Right lobe of liver (tissue), 4 donors: ENCODE data around the gene SH3GL2.

Experiments used
- CTCF ChIP-seq, 4 donors: fragments of 200-600 bp in 3 of 4; fragments of 450-650 bp in 1 of 4; IDR thresholded peaks; one replicate each; pipeline versions ENCODE4 v1.5.1 to v1.8.0; 2016 to 2022; ENCODE audit warnings: antibody characterized with exemption in 4 of 4, mild to moderate bottlenecking in 2 of 4
- POLR2A ChIP-seq: fragments of 450-650 bp; IDR thresholded peaks from one replicate; pipeline ENCODE4 v1.6.1; 2017; ENCODE audit warnings: antibody characterized with exemption, mild to moderate bottlenecking
- donor health status: DM: no; HTN: no; CAD: no.
- donor health status: DM: no; HTN: no; CAD: no.
- donor health status: DM: no; HTN: yes; CAD: no.

- TF ChIP-seq POLR2A, result no peak
- no peak for TF ChIP-seq CTCF (IDR thresholded peaks at IDR 0.05)
These were observed 250.2 kb downstream of the SH3GL2 start for GRCh38 chr9:17829064-17829463.
